H9 (cell line): ENCODE results near the gene CCN5. TPM values are rescaled to one million over a fixed set of nuclear protein-coding genes. Genes with fewer than 3 reads are reported as not detected.
"Not testable (repeated sequence)": the region's sequence is repeated elsewhere in the genome, so short reads cannot be mapped to it uniquely, and the experiment has no call there.

Source experiments
- DNase-seq: peaks from one replicate; pipeline ENCODE4 v3.0.0-alpha.2; 2017
- H2AFZ ChIP-seq: one replicate; pipeline ENCODE4 v1.6.1; 2013; ENCODE audit warnings: mild to moderate bottlenecking, low read length, control low read depth, moderate library complexity
- H2AK5ac ChIP-seq: 2 replicates; pipeline ENCODE4 v1.6.1; 2013; ENCODE audit warnings: low read length, control low read depth, mixed read lengths; ENCODE audit not compliant: insufficient read length
- H2BK120ac ChIP-seq: one replicate; pipeline ENCODE4 v1.6.1; 2013; ENCODE audit warnings: low read depth, mild to moderate bottlenecking, low read length, control low read depth, inconsistent platforms; ENCODE audit not compliant: poor library complexity, severe bottlenecking
- H2BK12ac ChIP-seq: 2 replicates; pipeline ENCODE4 v1.6.1; 2013; ENCODE audit warnings: low read length, control low read depth, mixed read lengths, low read depth; ENCODE audit not compliant: insufficient read length
- H2BK15ac ChIP-seq: 2 replicates; pipeline ENCODE4 v1.6.1; 2013; ENCODE audit warnings: low read depth, low read length, control low read depth
- H2BK20ac ChIP-seq: one replicate; pipeline ENCODE4 v1.6.1; 2013; ENCODE audit warnings: low read depth, mild to moderate bottlenecking, low read length, control low read depth, inconsistent platforms; ENCODE audit not compliant: poor library complexity, severe bottlenecking
- H2BK5ac ChIP-seq: 2 replicates; pipeline ENCODE4 v1.6.1; 2013; ENCODE audit warnings: low read length, control low read depth, mixed read lengths; ENCODE audit not compliant: insufficient read length
- H3K14ac ChIP-seq: 2 replicates; pipeline ENCODE4 v1.6.1; 2013; ENCODE audit warnings: low read length, control low read depth; ENCODE audit not compliant: insufficient read depth
- H3K18ac ChIP-seq: 2 replicates; pipeline ENCODE4 v1.6.1; 2013; ENCODE audit warnings: low read depth, mild to moderate bottlenecking, mixed read lengths, low read length, control low read depth; ENCODE audit not compliant: insufficient read length
- H3K23ac ChIP-seq: 2 replicates; pipeline ENCODE4 v1.6.1; 2013; ENCODE audit warnings: low read length, control low read depth, mixed read lengths, low read depth; ENCODE audit not compliant: insufficient read length
- H3K23me2 ChIP-seq: 2 replicates; pipeline ENCODE4 v1.6.1; 2013; ENCODE audit warnings: low read depth, mild to moderate bottlenecking, mixed read lengths, low read length, control low read depth; ENCODE audit not compliant: insufficient read length, poor library complexity, severe bottlenecking
- H3K27ac ChIP-seq: 2 replicates; pipeline ENCODE4 v1.5.1; 2013; ENCODE audit warnings: low read length, control low read depth, mixed read lengths, low read depth; ENCODE audit not compliant: insufficient read length
- H3K27me3 ChIP-seq: 2 replicates; pipeline ENCODE4 v1.6.1; 2013; ENCODE audit warnings: low read length, control low read depth, inconsistent platforms; ENCODE audit not compliant: insufficient read depth
- H3K4ac ChIP-seq: 2 replicates; pipeline ENCODE4 v1.6.1; 2013; ENCODE audit warnings: low read depth, mild to moderate bottlenecking, control low read depth, inconsistent platforms, low read length, moderate library complexity
- H3K4me1 ChIP-seq: 2 replicates; pipeline ENCODE4 v1.6.1; 2013; ENCODE audit warnings: low read length, control low read depth, inconsistent platforms; ENCODE audit not compliant: insufficient read depth
- H3K4me2 ChIP-seq: 2 replicates; pipeline ENCODE4 v1.6.1; 2013; ENCODE audit warnings: low read length, control low read depth, mixed read lengths; ENCODE audit not compliant: insufficient read length, insufficient read depth
- H3K56ac ChIP-seq: 2 replicates; pipeline ENCODE4 v1.6.1; 2013; ENCODE audit warnings: low read depth, mild to moderate bottlenecking, mixed read lengths, low read length, control low read depth; ENCODE audit not compliant: insufficient read length
- H3K79me1 ChIP-seq: 2 replicates; pipeline ENCODE4 v1.6.1; 2013; ENCODE audit warnings: low read depth, mild to moderate bottlenecking, moderate library complexity, low read length, control low read depth, inconsistent platforms; ENCODE audit not compliant: insufficient read depth, poor library complexity, severe bottlenecking
- H3K79me2 ChIP-seq: 2 replicates; pipeline ENCODE4 v1.6.1; 2013; ENCODE audit warnings: low read length, control low read depth, inconsistent platforms; ENCODE audit not compliant: insufficient read depth
- H3K9ac ChIP-seq: 2 replicates; pipeline ENCODE4 v1.6.1; 2013; ENCODE audit warnings: low read length, control low read depth, mixed read lengths; ENCODE audit not compliant: insufficient read length; ENCODE audit errors: extremely low read depth
- H3K9me3 ChIP-seq: one replicate; pipeline ENCODE4 v1.6.1; 2013; ENCODE audit warnings: low read depth, low read length, inconsistent platforms; ENCODE audit not compliant: control insufficient read depth
- H3T11ph ChIP-seq: one replicate; pipeline ENCODE4 v1.6.1; 2013; ENCODE audit warnings: mild to moderate bottlenecking, low read length, control low read depth, inconsistent platforms
- H4K20me1 ChIP-seq: one replicate; pipeline ENCODE4 v1.6.1; 2013; ENCODE audit not compliant: control insufficient read depth, insufficient read length, insufficient read depth
- H4K5ac ChIP-seq: 2 replicates; pipeline ENCODE4 v1.6.1; 2013; ENCODE audit warnings: low read depth, mild to moderate bottlenecking, mixed read lengths, low read length, control low read depth; ENCODE audit not compliant: insufficient read length
- H4K8ac ChIP-seq: replicated peaks from 2 replicates; pipeline ENCODE4 v1.6.1; 2013; ENCODE audit warnings: low read length, control low read depth, mixed read lengths, low read depth; ENCODE audit not compliant: insufficient read length
- H4K91ac ChIP-seq: 2 replicates; pipeline ENCODE4 v1.6.1; 2013; ENCODE audit warnings: low read depth, mild to moderate bottlenecking, moderate library complexity, mixed read lengths, low read length, control low read depth; ENCODE audit not compliant: insufficient read length
- H3K27ac Mint-ChIP-seq, 3 experiments: 2 replicates in 2 of 3; 3 replicates in 1 of 3; pipeline ENCODE4 v1.8.0; 2020 to 2021; ENCODE audit warnings: mixed read lengths in 3 of 3, mild to moderate bottlenecking in 1 of 3, moderate library complexity in 1 of 3
- H3K27me3 Mint-ChIP-seq: 2 replicates; pipeline ENCODE4 v1.8.0; 2021; ENCODE audit warnings: low read depth, mild to moderate bottlenecking, moderate library complexity, mixed read lengths
- H3K36me3 Mint-ChIP-seq, 3 experiments: 2 replicates in 2 of 3; 3 replicates in 1 of 3; pipeline ENCODE4 v1.8.0; 2020 to 2021; ENCODE audit warnings: low read depth in 3 of 3, mixed read lengths in 3 of 3; ENCODE audit not compliant: insufficient read depth in 1 of 3
- H3K4me1 Mint-ChIP-seq, 2 experiments: 2 replicates each; pipeline ENCODE4 v1.8.0; 2020; ENCODE audit warnings: mixed read lengths in 2 of 2
- H3K4me3 Mint-ChIP-seq, 2 experiments: 2 replicates in 1 of 2; 3 replicates in 1 of 2; pipeline ENCODE4 v1.8.0; 2020 to 2021; ENCODE audit warnings: mild to moderate bottlenecking in 2 of 2, mixed read lengths in 2 of 2, moderate library complexity in 1 of 2
- H3K9me3 Mint-ChIP-seq, 2 experiments: 2 replicates in 1 of 2; 3 replicates in 1 of 2; pipeline ENCODE4 v1.8.0; 2020; ENCODE audit warnings: mild to moderate bottlenecking in 2 of 2, mixed read lengths in 2 of 2, moderate library complexity in 1 of 2
- CTCF ChIP-seq: fragments of 200-600 bp; sonication (generic); conservative IDR thresholded peaks from 3 replicates; pipeline ENCODE4 v1.8.0; 2021; ENCODE audit warnings: antibody characterized with exemption, mild to moderate bottlenecking
- WGBS: extraction: QIAGEN DNeasy Blood & Tissue Kit; methylation state at CpG from one replicate; pipeline ENCODE4 v1.1.7; 2013; ENCODE audit warnings: missing lambda C conversion rate, low lambda C conversion rate, mixed read lengths; ENCODE audit not compliant: insufficient read length; ENCODE audit errors: extremely low coverage; 5-methylcytosine and 5-hydroxymethylcytosine counted together
- total RNA-seq: library from RNA; stranded (reverse); gene quantifications from 2 replicates; pipeline ENCODE4 v1.2.1, GENCODE V29; 2021

The CCN5 gene
- total RNA-seq, 1 experiment from 2014 or later, result not detected

GRCh38 chr20:44762466-44763140 lies 47.4 kb downstream of the CCN5 start:
- no CpG with 5 or more reads among the region's 10 CpGs for WGBS
- Histone ChIP-seq H2AFZ (no peak overlapping the region), H2BK20ac (no peak overlapping the region), H2BK12ac (no peak overlapping the region), H4K91ac (no peak overlapping the region), H2BK15ac (no peak overlapping the region), H3K27me3 (no peaks in the 10 kb centered on the region), H3K79me1 (no peaks in the 10 kb centered on the region), H3T11ph (no peak overlapping the region), H3K27ac (no peak overlapping the region), H2BK5ac (no peak overlapping the region), H2BK120ac (no peak overlapping the region), H3K56ac (no peak overlapping the region), H3K14ac (no peak overlapping the region), H3K79me2 (no peaks in the 10 kb centered on the region), H4K20me1 (no peaks in the 10 kb centered on the region), H3K9me3 (no peaks in the 10 kb centered on the region), H3K18ac (no peak overlapping the region), H3K4me1 (no peaks in the 10 kb centered on the region; the same call in 1 of the 2 replicates), H2AK5ac (no peak overlapping the region), H3K23me2 (no peaks in the 10 kb centered on the region), H4K5ac (no peak overlapping the region), H3K23ac (no peak overlapping the region), H4K8ac (no peak overlapping the region), H3K4ac (no peak overlapping the region), H3K9ac (no peak overlapping the region), H3K4me2 (no peak overlapping the region)
- no peak for DNase-seq
- Mint-ChIP-seq H3K4me3 (no peak overlapping the region), H3K4me1 (peaks cover 16 to 25% of the 10 kb centered on the region in 2 experiments), H3K27ac (no peak overlapping the region), H3K36me3 (peaks cover 0 to 3% (median 0%) of the 10 kb centered on the region in 3 experiments; a peak in 3 of 7 replicates), H3K27me3 (no peaks in the 10 kb centered on the region), H3K9me3 (no peaks in the 10 kb centered on the region)
- no peak for TF ChIP-seq CTCF

GRCh38 chr20:44763798-44764197 lies 48.6 kb downstream of the CCN5 start:
- not testable (repeated sequence) for H2BK120ac ChIP-seq, H3K4ac ChIP-seq, H3K36me3 Mint-ChIP-seq, DNase-seq, H4K91ac ChIP-seq, H3K27ac Mint-ChIP-seq, H3K27me3 Mint-ChIP-seq, H3K23ac ChIP-seq, H3K9me3 Mint-ChIP-seq, H3K79me2 ChIP-seq, H2BK15ac ChIP-seq, H2AFZ ChIP-seq, H3K4me3 Mint-ChIP-seq, H3K27ac ChIP-seq, H3K9ac ChIP-seq, H3K4me2 ChIP-seq, H3K4me1 ChIP-seq, H3K23me2 ChIP-seq, H2BK5ac ChIP-seq, H2BK12ac ChIP-seq, H3T11ph ChIP-seq, H3K27me3 ChIP-seq, H3K79me1 ChIP-seq, H3K56ac ChIP-seq, H4K8ac ChIP-seq, H4K5ac ChIP-seq, H2BK20ac ChIP-seq, H3K14ac ChIP-seq, H3K18ac ChIP-seq, H4K20me1 ChIP-seq, H3K9me3 ChIP-seq, H2AK5ac ChIP-seq
- peaks cover 16 to 25% of the 10 kb centered on the region in 2 experiments for H3K4me1 Mint-ChIP-seq
- no CpG with 5 or more reads among the region's 3 CpGs for WGBS
